GM13977 (cell line): ENCODE data around the gene ARID1B.

ENCODE experiments used
- DNase-seq: peaks from one replicate; pipeline ENCODE4 v3.0.0; 2012; ENCODE audit warnings: low spot score
- in situ Hi-C: fragments of 300-500 bp; cut with MboI; formaldehyde crosslinking; loops from one replicate; pipeline ENCODE4 v1.12.0; 2022; ENCODE audit warnings: low sequenced_read_pairs, low pct_unique_long_range_greater_than_20kb, mixed read lengths, inconsistent platforms; ENCODE audit not compliant: unreplicated experiment
- TF ChIP-seq, protein P1 (sequence below): IDR thresholded peaks from 2 replicates; pipeline ENCODE4 v1.5.1; 2012; ENCODE audit warnings: mild to moderate bottlenecking, control low read depth; ENCODE audit not compliant: insufficient read depth; ENCODE audit errors: extremely low read depth, missing control alignments

ARID1B gene

DNA sequence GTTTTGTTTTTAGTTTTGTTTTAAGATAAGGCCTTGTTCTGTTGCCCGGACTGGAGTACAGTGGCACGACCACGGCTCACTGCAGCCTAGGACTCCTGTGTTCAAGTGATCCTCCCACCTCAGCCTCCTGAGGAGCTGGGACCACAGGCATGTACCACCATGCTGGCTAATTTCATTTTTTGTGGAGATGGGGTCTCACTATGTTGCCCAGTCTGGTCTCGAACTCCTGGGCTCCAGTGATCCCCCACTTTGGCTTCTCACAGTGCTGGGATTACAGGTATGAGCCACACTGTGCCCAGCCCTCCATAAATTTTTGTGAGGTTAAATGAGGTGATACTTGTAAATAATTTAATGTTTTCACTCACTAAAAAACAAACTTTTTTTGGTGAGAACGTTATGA is 76.6 kb downstream of the ARID1B start:
- TF ChIP-seq, protein P1, sequence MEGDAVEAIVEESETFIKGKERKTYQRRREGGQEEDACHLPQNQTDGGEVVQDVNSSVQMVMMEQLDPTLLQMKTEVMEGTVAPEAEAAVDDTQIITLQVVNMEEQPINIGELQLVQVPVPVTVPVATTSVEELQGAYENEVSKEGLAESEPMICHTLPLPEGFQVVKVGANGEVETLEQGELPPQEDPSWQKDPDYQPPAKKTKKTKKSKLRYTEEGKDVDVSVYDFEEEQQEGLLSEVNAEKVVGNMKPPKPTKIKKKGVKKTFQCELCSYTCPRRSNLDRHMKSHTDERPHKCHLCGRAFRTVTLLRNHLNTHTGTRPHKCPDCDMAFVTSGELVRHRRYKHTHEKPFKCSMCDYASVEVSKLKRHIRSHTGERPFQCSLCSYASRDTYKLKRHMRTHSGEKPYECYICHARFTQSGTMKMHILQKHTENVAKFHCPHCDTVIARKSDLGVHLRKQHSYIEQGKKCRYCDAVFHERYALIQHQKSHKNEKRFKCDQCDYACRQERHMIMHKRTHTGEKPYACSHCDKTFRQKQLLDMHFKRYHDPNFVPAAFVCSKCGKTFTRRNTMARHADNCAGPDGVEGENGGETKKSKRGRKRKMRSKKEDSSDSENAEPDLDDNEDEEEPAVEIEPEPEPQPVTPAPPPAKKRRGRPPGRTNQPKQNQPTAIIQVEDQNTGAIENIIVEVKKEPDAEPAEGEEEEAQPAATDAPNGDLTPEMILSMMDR: no peak
- in situ Hi-C loops: no loop called here
- DNase-seq: no peak

DNA sequence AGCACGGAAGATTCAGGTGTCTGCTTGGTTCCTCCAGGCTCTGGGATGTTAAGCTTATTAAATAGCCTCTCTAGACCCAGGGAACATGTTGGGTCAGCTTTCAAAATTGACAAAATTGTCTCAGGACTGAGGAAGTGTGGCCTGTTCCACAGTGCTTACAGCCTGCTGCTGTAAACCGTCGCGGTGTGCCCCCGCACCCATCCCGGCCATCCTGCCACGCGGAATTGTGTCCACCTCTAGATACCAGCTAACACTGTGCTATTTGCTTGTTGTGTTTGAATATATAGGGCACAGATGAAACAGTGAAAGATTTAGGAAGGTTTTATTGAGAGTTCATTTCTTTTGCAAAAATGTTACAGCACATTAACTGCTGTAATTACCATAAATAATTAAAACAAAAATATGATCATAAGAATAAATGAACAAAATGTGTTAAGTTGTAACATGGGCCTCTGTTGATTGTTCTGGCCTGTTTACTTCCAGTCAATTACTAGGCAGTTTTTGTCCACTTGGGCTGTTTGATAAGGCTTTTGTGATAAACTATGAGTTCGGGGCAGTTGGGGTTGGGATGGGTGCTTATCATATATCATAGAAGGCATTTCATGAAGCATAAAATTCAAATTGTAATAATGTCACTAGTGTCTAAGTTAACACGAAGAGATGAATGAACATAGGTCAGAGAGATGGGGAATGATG is 77.4 kb downstream of the ARID1B start:
- no peak for DNase-seq
- in situ Hi-C loops: no loop called here
- TF ChIP-seq, protein P1: no peak

DNA sequence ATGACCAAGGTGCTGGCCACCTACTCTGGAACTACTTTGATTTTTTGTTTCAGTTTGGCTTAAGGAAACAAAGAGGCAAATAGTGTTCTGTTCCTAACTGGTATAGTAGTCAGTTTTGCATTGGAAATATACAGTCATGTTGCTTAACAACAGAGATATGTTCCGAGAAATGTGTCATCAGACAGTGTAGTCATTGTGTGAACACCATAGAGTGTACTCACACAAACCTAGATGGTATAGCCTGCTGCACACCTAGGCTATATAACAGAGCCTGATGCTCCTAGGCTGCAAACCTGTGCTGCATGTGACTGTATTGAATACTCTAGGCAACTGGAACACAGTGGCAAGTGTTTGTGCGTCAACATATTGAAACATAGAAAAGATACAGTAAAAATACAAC is 80.4 kb downstream of the ARID1B start:
- no peak for DNase-seq
- in situ Hi-C loops: no loop called here
- TF ChIP-seq, protein P1: no peak

DNA sequence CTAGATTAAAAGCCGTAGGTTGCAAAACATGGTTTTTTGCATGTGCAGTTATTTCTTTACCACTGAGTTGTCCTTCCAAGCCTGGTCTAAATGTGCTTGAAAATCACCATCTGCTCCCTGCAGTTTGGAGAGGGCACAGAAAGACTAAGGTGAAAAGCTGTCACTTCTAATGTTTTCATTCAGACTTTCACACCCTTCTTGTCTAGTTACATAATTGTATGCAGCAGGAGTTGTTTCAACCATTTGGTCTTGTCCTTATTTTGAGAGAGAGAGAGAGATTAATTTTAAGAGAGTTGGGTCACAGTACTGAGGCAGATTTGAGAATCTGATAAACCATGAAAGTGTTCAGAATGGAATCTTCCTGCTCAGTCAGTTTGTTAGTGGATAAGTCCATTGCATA is 82.5 kb downstream of the ARID1B start:
- DNase-seq: no peak

DNA sequence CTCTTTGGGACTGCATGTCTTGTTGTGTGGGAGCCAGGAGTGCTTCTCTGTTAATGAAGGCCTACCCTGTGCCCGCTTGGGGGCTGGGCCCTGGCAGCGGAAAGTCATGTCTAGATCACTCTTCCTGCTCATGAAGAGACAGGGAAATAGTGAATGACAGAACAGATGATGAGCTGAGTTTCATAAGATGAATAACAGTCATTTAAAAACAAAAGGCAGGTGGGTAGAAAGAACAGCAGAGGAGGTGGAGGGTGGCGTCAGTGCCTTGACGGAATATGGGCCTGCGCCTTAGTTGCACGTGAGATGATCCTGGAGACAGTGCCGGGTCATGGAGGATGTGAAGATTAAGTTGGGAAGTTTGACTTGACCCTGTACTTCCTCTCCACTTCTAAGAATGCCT is 85.5 kb downstream of the ARID1B start:
- in situ Hi-C loops: no loop called here
- DNase-seq: no peak
- TF ChIP-seq, protein P1: no peak

More for the DNA sequence above, 82.5 kb downstream of the ARID1B start:
- TF ChIP-seq, protein P1: no peak
- in situ Hi-C loops: no loop called here

DNA sequence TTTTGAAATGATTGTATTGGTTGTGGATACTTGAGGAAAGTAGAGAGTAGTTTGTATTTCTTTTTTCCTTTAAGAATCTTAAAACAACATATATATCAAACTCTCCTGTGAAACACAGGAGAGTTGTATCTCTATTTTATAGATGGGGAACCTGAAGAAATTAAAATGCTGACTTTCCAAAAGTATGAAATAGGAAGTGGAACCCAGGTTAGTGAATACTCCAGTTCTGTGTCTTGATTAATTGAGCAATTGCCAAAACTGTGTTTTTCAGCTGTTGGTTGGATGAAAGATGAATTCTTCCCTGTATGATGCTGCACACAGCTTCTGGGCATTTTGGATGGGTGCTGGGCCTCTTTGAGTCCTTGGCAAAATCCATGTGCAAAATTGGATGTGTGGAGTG is 86.3 kb downstream of the ARID1B start:
- in situ Hi-C loops: no loop called here
- no peak for DNase-seq
- TF ChIP-seq, protein P1: no peak
